ENCODE results near the gene SRRM4. TPM values are rescaled to one million over a fixed set of nuclear protein-coding genes. Genes with fewer than 3 reads are reported as not detected.

The SRRM4 gene
- total RNA-seq, 4 donors from 2014 or later: 0.10 to 0.27 TPM; not detected in 2

- Histone ChIP-seq H3K4me1 (peaks cover 61 to 67% of the 10 kb centered on the region in 2 donors), H3K9me3 (no peaks in the 10 kb centered on the region), H3K36me3 (no peaks in the 10 kb centered on the region), H3K27me3 (no peaks in the 10 kb centered on the region), H3K4me3 (replicated peaks in 1 of 3) (peak overlapping the region in 1 of 3 donors; percentile 5), H3K27ac (peak overlapping the region in 2 of 3 donors; percentile 82 to 94)
- DNase-seq: no peak
- 86 to 88% methylated on average over 3 of the region's 3 CpGs for WGBS, 2 donors
- TF ChIP-seq, protein P1, sequence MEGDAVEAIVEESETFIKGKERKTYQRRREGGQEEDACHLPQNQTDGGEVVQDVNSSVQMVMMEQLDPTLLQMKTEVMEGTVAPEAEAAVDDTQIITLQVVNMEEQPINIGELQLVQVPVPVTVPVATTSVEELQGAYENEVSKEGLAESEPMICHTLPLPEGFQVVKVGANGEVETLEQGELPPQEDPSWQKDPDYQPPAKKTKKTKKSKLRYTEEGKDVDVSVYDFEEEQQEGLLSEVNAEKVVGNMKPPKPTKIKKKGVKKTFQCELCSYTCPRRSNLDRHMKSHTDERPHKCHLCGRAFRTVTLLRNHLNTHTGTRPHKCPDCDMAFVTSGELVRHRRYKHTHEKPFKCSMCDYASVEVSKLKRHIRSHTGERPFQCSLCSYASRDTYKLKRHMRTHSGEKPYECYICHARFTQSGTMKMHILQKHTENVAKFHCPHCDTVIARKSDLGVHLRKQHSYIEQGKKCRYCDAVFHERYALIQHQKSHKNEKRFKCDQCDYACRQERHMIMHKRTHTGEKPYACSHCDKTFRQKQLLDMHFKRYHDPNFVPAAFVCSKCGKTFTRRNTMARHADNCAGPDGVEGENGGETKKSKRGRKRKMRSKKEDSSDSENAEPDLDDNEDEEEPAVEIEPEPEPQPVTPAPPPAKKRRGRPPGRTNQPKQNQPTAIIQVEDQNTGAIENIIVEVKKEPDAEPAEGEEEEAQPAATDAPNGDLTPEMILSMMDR (IDR thresholded peaks at IDR 0.05): no peak
- TF ChIP-seq POLR2A (IDR thresholded peaks at IDR 0.05): no peak
- intact Hi-C loops (cut with DNase I): no loop called here
These were observed 200.6 kb downstream of the SRRM4 start for GRCh38 chr12:119181944-119182343.

GRCh38 chr12:119182701-119183493 lies 201.6 kb downstream of the SRRM4 start:
- H3K9me3 ChIP-seq: no peaks in the 10 kb centered on the region
- intact Hi-C loops (cut with DNase I): no loop called here
- H3K4me1 ChIP-seq: peaks cover 59 to 67% of the 10 kb centered on the region in 2 donors
- peak in 1 of 2 donors; percentile 50 for TF ChIP-seq POLR2A (IDR thresholded peaks at IDR 0.05)
- TF ChIP-seq, protein P1 (IDR thresholded peaks at IDR 0.05): no peak
- 75 to 76% methylated on average over 5 of the region's 5 CpGs for WGBS, 2 donors
- H3K4me3 ChIP-seq (replicated peaks in 1 of 3): no peak overlapping the region
- H3K36me3 ChIP-seq: peaks cover 0 to 8% of the 10 kb centered on the region in 2 donors
- DNase-seq: peak; percentile 67 to 79
- H3K27ac ChIP-seq: peak overlapping the region; percentile 68 to 82 (median 75)
- H3K27me3 ChIP-seq: no peaks in the 10 kb centered on the region

GRCh38 chr12:119183942-119184695 lies 202.8 kb downstream of the SRRM4 start:
- Histone ChIP-seq H3K9me3 (no peaks in the 10 kb centered on the region), H3K4me3 (replicated peaks in 1 of 3) (no peak overlapping the region), H3K27ac (peak overlapping the region in 2 of 3 donors; percentile 75 to 82), H3K36me3 (peaks cover 5 to 12% of the 10 kb centered on the region in 2 donors), H3K27me3 (no peaks in the 10 kb centered on the region), H3K4me1 (peaks cover 53 to 58% of the 10 kb centered on the region in 2 donors)
- 86 to 91% methylated on average over 9 of the region's 9 CpGs for WGBS, 2 donors
- intact Hi-C loops (cut with DNase I): no loop called here
- TF ChIP-seq, protein P1 (IDR thresholded peaks at IDR 0.05): no peak
- no peak for TF ChIP-seq POLR2A (IDR thresholded peaks at IDR 0.05)
- peak in 1 of 2 donors; percentile 32 for DNase-seq

DNA sequence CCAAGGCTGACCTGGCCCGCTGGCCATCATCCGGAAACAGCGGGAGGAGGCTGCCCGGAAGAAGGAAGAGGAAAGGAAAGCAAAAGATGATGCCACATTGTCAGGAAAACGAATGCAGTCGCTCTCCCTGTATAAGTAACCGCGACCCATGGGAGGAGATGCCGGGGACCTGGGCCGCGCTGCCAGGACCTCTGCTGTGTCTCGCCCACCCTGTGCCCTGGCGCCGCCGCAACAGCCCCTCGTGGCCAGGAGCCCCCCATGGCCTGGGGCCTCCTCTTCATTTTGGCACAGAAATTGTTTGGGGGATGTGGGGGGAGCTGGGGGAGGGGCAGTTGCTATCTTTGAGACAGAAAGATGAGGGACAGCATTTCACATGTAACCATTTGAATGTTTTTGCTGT lies 213.9 kb downstream of the SRRM4 start:
- intact Hi-C loops (cut with DNase I): no loop called here
- no peaks in the 10 kb centered on the region for H3K4me1 ChIP-seq

More for the DNA sequence above, 213.9 kb downstream of the SRRM4 start:
- H3K4me3 ChIP-seq (replicated peaks in 1 of 3): no peak overlapping the region
- no peak for DNase-seq
- TF ChIP-seq, protein P1 (IDR thresholded peaks at IDR 0.05): no peak
- no peak for TF ChIP-seq POLR2A (IDR thresholded peaks at IDR 0.05)
- H3K9me3 ChIP-seq: no peaks in the 10 kb centered on the region
- WGBS, 2 donors: 93 to 95% methylated on average over 16 of the region's 16 CpGs
- H3K27me3 ChIP-seq: no peaks in the 10 kb centered on the region
- peaks cover 11 to 22% of the 10 kb centered on the region in 2 donors for H3K36me3 ChIP-seq
- H3K27ac ChIP-seq: no peak overlapping the region

Data from thyroid gland (tissue), 4 donors.